ENCODE measurements around the gene GADD45B.
"Not testable (repeated sequence)": the region's sequence is repeated elsewhere in the genome, so short reads cannot be mapped to it uniquely, and the experiment has no call there.

GADD45B gene

GRCh38 chr19:2469102-2469914 is 6.6 kb upstream of the GADD45B start:
- DNase-seq (ENCODE audit: low spot score) = no peak

GRCh38 chr19:2469915-2470200 is 6.1 kb upstream of the GADD45B start:
- not testable (repeated sequence) for DNase-seq (ENCODE audit: low spot score)

- peak; percentile 94 for DNase-seq (ENCODE audit: low spot score)
Measured at GRCh38 chr19:2474232-2475017, 1.5 kb upstream of the GADD45B start.

DNA sequence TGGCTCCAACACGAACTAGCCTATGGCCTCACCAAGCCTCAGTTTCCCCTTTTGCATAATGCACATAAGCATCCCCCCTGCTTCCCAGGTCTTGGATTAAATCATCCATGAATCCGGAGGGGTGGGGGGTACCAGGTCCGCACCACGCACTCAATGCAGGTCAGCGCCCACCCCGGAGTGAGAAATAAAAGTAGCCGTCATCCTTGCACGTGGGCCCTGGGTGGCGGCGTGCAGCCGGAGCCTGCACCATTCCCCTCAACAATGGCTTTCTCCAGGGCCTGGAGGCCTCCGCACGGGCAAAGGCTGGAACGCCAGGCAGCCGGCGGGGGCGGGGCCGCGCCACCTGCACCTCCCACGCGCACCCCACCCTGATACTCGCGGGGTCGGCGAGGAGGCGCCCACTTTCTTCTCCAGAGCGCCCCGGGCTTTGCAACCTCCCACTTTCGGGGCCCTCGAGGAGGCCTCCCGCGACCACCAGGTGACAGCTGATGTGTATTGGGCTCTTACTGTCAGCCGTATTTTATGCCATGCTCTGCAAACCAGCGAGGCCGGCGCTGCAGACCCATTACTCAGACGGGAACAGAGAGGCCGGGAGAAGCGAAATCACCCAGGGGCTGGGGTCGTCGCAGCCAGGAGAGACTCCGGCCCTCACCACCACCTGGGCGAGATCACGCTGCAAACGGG is 767 bp upstream of the GADD45B start:
- peak; percentile 69 for DNase-seq (ENCODE audit: low spot score)

DNA sequence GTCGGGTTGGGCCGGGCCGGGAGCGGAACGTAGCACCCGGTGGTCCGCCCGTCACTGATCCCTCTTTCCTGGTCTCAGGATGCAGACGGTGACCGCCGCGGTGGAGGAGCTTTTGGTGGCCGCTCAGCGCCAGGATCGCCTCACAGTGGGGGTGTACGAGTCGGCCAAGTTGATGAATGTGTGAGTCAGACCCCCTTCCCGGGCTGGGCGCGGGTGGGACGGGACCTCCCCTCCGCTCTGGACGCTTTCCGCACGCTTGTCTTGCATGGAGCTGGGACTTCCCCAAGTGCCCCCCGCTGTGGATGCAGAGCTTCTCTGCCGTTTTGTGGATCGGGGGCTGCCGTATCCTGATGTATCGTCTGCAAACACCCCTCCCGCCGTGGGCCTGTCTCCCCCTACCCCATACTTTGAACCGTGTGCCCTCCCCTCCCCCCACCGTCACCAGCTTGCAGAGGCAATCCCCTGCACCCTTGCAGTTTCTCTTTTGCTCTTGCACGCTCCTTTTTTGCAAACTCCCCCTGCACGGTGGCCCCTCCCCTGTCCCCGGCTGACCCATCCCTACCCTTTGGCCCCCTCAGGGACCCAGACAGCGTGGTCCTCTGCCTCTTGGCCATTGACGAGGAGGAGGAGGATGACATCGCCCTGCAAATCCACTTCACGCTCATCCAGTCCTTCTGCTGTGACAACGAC is 669 bp downstream of the GADD45B start:
- DNase-seq (ENCODE audit: low spot score) = peak; percentile 55

DNA sequence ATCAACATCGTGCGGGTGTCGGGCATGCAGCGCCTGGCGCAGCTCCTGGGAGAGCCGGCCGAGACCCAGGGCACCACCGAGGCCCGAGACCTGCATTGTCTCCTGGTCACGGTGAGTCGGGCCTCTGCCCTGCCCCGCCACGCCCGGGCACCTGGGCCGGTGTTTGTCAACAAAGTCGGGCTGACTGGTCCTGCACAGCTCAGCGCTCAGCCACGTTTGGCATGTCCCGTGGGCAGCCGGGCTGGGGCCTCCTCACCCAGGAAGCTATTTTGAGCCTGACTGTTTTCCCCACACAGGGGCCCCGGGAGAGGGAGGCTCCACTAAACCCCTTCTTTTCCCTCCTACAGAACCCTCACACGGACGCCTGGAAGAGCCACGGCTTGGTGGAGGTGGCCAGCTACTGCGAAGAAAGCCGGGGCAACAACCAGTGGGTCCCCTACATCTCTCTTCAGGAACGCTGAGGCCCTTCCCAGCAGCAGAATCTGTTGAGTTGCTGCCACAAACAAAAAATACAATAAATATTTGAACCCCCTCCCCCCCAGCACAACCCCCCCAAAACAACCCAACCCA is 1.3 kb downstream of the GADD45B start:
- peak; percentile 58 for DNase-seq (ENCODE audit: low spot score)

GRCh38 chr19:2477732-2478191 is 1.8 kb downstream of the GADD45B start:
- DNase-seq (ENCODE audit: low spot score) = peak; percentile 40

DNA sequence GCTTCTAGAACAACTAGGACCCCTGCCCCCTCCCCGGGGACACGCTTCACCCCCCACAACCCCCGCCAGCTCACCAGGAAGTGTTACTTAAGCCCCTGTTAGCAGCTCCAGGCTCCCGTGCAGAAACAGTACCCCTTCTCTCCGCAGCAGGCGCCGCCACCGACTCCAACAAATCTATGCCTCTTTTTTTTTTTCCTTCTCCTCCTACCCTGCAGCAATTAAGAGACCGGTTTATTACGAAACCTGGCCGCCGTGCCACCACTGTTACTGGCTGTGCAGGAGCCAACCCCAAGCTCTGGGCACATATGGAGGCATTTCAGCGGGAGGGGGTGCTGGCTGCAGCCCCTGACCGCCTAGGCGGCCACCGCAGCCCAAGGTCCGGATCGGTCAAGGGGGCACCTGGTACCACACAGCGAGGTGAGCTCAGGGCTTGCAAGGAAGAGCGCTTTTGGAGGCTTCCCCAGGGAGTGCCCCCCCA is 2.4 kb downstream of the GADD45B start:
- DNase-seq (ENCODE audit: low spot score) = peak; percentile 39

GRCh38 chr19:2478756-2479555 is 3.0 kb downstream of the GADD45B start:
- peak; percentile 16 for DNase-seq (ENCODE audit: low spot score)

- no peak for DNase-seq (ENCODE audit: low spot score)
Measured at GRCh38 chr19:2479556-2480194, 3.7 kb downstream of the GADD45B start.

GRCh38 chr19:2481466-2481865 is 5.5 kb downstream of the GADD45B start:
- no peak for DNase-seq (ENCODE audit: low spot score)

GRCh38 chr19:2482354-2483038 is 6.6 kb downstream of the GADD45B start:
- no peak for DNase-seq (ENCODE audit: low spot score)

GRCh38 chr19:2483084-2483483 is 7.2 kb downstream of the GADD45B start:
- no peak for DNase-seq (ENCODE audit: low spot score)

DNA sequence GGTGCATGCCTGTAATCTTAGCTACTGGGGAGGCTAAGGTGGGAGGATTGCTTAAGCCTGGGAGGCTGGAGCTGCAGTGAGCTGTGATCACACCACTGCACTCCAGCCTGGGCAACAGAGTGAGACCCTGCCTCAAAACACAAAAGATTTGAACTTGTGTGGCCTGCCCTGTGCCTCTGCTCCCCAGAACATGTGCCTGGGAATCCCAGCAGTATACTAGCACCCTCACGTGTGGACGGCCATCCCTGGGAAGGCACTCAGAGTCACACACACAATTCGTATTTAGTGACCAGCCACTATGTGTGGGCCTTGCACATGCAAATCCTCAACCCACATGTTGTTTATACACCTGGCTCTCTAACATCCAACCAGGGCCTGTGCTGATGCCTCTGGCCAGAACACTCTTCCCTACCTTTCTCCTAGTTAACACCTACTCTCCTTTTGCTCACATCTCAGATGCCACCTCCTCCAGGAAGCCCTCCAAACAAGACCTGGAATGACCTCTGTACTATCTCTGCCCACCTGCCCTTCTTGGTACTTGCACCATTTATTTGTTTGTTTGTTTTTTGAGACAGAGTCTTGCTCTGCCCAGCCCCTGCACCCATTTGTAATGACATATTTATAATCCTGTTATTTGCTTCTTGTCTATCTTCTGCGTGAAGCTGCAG is 7.7 kb downstream of the GADD45B start:
- no peak for DNase-seq (ENCODE audit: low spot score)

- no peak for DNase-seq (ENCODE audit: low spot score)
Measured at GRCh38 chr19:2484178-2484937, 8.4 kb downstream of the GADD45B start.

- DNase-seq (ENCODE audit: low spot score) = no peak
Measured at GRCh38 chr19:2485428-2485827, 9.5 kb downstream of the GADD45B start.

DNA sequence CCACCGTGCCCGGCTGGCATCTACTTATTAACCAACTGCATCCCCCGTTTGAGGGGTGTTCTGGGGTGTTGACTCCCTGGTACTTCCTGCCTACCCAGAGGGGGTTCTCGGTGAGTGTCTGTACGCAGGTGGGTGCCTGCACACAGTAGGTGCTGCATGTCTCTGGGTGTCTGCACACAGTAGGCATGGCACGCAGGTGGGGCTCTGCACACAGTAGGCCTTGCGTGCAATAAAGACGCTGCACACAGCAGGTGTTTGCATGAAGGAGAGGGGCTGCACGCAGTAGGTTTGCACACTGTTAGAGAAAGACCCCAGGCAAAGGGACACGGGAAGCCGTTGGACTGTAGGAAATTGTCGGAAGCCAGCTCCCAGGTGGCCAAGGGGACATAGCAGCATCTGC is 11.2 kb downstream of the GADD45B start:
- no peak for DNase-seq (ENCODE audit: low spot score)

- DNase-seq (ENCODE audit: low spot score) = no peak
Measured at GRCh38 chr19:2487842-2488241, 11.9 kb downstream of the GADD45B start.
